ENCODE measurements around the gene AGMAT.

The AGMAT gene

DNA sequence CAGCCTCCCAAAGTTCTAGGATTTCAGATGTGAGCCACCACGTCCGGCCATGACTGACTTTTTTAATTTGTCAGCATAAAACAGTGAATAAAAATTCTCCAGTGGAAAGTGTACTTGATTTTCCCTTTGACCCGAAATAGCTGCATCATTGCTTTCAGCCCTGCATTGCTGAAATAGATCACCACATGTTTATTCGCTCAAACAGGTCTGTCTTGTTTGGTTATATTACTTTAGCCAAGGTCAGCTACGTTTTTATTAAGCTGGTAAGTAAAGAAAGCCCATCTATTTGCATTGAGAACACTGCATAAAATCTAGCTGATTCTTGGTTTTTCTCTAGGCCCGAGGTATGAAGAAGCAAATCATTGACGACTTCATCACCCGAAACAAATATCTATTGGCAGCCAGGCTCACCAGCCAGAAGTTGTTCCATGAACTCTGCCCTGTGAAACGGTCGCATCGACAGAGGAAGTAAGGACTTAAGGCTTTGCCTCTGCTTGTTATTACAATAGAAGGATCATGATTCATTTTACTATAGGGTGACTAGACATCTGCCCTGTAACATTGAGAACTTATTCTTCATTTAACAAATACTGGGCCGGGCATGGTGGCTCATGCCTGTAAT is 25.6 kb downstream of the AGMAT start:
- DNase-seq (ENCODE audit: low read depth): no peak

DNA sequence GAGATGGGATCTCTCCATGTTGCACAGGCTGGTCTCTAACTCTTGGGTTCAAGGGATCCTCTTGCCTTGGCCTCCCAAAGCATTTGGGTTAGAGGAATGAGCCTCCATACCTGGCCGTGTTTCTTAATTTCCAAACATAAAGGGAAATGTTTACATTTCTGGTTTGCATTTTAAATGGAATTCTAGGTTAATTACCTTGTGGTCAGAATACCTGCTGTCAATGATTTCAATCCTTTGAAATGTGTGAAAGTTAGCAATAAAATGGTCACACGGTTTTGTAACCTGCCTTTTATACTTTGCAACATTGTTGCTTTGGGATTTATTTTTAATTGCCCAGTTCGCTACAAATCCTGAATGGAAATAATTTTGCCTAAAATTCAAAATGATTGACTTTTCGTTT is 26.3 kb downstream of the AGMAT start:
- DNase-seq (ENCODE audit: low read depth): no peak

DNA sequence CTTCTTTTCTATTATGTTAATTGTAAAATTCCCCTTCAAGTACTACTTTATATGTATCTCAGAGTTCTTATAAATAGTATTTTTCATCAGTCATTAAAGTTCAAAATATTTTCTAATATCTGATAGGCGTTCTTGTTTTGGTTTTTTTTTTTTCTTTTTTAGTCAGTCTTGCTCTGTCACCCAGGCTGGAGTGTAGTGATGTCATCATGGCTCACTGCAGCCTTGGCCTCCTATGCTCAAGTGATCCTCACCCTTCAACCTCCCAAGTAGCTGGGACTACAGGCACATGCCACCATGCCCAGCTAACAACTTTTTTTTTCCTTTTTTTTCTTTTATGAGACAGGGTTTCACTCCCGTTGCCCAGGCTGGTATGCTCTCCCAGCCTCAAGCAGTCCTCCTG is 27.3 kb downstream of the AGMAT start:
- no peak for DNase-seq (ENCODE audit: low read depth)

DNA sequence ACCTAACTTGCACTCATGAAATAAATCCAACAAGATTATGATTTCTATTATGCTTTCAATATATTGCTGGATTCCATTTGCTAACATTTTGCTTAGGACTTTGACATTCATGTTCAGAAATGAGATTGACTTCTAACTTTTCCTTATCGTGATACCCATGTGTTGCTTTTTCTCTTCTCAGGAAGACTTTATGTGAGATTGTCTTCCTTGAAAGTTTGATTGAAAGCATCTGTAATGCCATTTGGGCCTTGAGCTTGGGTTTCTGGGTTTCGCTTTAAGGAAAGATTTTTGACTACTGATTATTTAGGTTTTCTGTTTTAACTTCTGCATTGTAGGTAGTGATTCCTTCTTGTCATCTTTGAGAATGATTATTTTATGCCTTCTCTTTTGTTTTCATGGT is 27.8 kb downstream of the AGMAT start:
- no peak for DNase-seq (ENCODE audit: low read depth)

DNA sequence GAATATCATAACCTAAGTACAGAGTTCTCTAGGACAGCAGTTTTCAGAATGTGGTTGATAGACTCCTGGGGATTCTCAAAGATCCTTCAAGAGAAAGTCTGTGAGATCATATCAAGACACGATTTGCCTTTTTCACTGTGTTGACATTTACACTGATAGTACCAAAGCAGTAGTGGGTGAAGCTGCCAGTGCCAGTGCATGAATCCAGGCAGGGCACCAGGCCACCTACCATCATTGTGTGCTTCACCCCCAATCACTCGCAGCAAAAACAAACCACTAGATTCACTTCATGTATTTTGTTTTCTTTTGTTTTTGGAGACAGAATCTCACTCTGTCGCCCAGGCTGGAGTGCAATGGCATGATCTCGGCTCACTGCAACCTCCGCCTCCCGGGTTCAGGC is 34.3 kb downstream of the AGMAT start:
- DNase-seq (ENCODE audit: low read depth): no peak

DNA sequence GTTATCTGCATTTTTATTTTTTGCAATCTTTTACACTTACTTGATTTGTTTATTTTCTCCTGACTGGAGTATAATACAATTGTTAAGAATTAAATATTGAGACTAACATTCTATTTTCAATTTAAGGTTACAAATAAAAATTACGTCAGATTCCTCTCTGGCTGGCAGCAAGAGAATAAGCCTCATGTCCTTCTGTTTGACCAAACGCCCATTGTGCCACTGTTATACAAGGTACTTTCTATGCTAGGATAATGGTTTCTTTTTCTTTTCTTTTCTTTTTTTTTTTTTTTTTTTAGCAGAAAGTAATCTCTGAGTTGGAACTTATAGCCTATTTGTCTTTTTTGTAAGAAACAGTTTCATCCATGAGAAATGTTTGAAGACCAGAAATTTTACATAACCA is 38.2 kb downstream of the AGMAT start:
- no peak for DNase-seq (ENCODE audit: low read depth)

- DNase-seq (ENCODE audit: low read depth): no peak
Measured at GRCh38 chr1:15543589-15544568, 41.0 kb downstream of the AGMAT start.

GRCh38 chr1:15543251-15543588 is 41.6 kb downstream of the AGMAT start:
- DNase-seq (ENCODE audit: low read depth): no peak

DNA sequence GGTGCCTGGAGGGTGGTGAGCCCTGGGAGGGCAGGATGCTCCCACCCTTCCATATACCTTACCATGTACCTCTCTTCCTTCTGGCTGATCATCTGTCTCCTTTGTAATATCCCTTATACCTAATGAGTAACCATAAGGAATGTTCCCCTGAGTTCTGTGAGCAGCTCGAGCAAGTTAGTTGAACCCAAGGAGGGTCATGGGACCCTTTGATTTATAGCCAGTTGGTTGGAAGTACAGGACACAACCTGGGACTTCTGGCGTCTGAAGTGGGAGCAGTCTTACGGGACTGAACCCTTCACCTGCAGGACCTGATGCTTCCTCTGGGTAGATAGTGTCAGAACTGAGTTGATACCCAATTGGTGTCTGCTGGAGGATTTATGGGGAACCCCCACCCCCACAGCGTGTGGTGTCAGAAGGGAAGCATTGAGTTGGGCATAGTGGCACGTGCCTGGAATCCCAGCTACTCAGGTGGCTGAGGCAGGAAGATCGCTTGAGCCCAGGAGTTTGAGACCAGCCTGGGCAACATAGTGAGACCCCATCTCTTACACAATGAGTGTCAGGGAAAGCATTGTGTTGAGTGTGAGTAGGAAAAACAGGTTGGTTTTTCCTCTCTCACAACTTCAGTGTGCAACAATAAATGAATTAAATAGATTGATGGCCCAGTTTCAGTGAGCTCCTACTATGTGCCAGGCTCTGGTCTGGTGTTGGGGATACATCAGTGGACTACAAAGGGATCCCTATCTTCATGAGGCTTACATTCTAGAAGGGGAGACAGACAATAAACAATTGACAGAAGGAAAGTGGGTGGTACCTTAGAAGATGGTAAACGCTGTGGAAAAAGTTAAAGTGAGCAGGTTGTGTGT is 42.2 kb downstream of the AGMAT start:
- DNase-seq (ENCODE audit: low read depth): no peak

DNA sequence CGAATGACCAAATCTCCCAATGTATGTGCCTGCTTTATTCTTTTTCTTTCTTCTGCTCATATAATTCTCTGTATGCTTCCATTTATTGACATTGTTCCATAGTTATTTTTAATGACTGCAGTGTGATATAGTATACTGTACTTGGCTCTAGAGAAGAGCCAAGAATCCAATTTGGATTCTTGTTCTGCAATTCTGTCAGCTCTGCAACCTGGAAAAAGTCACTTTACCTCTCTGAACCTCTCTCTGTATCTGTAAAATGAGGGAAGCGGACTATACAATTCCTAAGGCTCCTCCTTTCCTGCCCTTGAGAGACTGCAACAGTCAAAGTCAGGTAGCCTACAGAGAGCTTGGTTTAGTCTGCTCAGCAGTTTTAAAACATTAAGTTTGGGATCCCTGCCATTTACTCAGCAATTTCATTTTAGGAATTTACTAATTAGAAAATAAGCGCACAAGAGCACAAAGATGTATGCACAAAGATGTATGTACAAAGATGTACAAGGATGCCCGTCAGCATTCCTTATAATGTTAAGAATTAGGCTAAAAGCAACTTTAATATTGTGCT is 43.5 kb downstream of the AGMAT start:
- no peak for DNase-seq (ENCODE audit: low read depth)

DNA sequence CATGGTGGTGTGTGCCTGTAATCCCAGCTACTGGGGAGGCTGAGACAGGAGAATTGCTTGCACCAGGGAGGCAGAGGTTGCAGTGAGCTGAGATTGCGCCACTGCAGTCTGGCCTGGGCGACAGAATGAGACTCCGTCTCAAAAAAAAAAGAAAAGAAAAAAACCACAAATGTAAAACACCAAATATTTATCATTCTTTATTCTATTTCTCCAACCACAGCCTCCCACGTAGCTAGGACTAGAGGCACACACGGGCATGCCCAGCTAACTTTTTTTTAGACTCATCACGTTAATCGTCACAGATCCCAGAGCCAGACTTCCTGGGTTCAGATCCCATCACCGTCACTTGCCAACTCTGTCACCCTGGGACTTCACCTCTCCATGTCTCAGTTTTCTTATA is 44.7 kb downstream of the AGMAT start:
- DNase-seq (ENCODE audit: low read depth): no peak

DNA sequence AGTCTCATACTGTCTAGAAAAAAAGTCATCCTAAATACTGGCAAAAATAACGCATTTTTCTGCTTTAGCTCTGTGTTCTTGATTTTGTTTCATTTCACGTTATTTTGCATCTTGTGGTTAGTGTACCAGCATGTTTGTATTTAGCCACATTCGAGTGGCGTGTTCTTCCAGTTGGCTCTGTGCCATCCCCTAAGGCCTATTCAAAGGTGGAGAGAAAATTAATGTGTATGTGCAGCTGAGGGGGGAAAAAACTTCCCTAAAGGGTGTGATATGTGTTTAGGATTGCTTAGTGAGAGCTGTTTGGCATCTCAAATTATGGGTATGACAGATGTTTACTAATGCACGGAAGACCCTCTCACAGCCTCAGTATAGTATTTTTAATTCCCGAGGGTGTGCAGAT is 46.1 kb downstream of the AGMAT start:
- no peak for DNase-seq (ENCODE audit: low read depth)

- no peak for DNase-seq (ENCODE audit: low read depth)
Measured at GRCh38 chr1:15531682-15532081, 53.2 kb downstream of the AGMAT start.

DNA sequence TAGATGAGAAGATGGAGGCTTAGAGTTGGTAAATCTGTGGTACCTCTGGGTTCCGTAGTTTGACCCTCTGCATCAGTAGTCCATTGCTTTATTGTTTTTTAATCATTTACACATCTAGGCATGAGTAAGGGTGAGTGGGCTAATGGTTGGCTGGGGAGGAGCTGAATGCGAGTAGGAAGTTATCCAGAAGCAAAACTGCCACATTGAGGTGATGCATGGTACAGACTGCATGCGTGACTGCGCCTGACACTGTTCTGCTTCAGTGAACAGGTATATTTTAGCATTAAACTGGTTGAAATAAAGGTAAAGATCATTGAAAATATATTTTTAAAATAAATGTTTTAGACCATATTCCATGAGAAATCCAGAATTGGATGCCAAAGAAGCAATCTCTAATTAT is 53.8 kb downstream of the AGMAT start:
- no peak for DNase-seq (ENCODE audit: low read depth)

- DNase-seq (ENCODE audit: low read depth): peak; percentile 90
Measured at GRCh38 chr1:15526490-15527339, 58.1 kb downstream of the AGMAT start, which contains the start of gene DNAJC16. Gene DNAJC16, plus strand, starts transcription at chr1:15526848. Its CDS starts 2,258 bp downstream, at chr1:15529106.

- no peak for DNase-seq (ENCODE audit: low read depth)
Measured at GRCh38 chr1:15526021-15526489, 58.8 kb downstream of the AGMAT start.

- no peak for DNase-seq (ENCODE audit: low read depth)
Measured at GRCh38 chr1:15525050-15526020, 59.5 kb downstream of the AGMAT start.

DNA sequence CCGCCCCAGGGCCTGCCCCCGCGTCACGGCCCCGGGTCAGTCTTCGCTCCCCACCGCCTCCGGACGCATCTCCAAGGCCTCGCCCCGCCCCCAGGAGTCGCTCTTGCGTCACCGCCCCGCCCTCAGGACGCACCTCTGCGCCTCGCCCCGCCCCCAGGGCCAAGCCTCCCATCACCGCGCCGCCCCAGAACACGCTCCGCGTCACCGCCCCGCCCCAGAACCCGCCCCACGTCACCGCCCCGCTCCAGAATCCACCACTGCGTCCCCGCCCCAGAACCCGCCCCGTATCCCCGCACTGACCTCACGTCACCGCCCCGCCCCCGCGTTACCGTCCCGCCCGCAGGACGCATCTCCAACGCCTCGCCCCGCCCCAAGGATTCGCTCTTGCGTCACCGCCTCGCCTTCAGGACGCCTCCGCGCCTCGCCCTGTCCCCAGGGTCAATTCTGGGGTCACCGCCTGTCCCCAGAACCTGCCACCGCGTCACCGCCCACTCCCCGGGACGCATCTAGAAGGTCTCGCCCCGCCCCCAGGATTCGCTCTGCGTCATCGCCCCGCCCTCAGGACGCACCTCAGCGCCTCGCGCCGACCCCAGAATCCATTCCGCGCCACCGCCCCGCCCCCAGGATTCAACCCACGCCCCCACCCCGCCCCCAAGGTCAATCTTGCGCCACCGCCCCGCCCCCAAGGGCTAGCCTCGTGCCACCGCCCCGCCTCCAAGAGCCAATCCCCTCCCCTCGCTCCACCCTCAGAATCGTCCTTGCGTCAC is 60.4 kb downstream of the AGMAT start:
- DNase-seq (ENCODE audit: low read depth): peak; percentile 99

GRCh38 chr1:15524021-15524282 is 60.9 kb downstream of the AGMAT start, which contains the start of gene CASP9:
Gene CASP9, minus strand, starts transcription at chr1:15524215. Its CDS starts 15 bp downstream, at chr1:15524200.
- no peak for DNase-seq (ENCODE audit: low read depth)

Measured in stimulated activated CD8-positive, alpha-beta memory T cell treated with anti-CD3 and anti-CD28 coated beads, Interleukin-12 subunit alpha, Interleukin-12 subunit beta, amount 100 ng/mL, for 4 hours (primary cell).